ENCODE measurements around the gene INTS6.
A peak's percentile ranks its signal among the peaks of the same experiment; 100 is the strongest.

The INTS6 gene

GRCh38 chr13:51336746-51337145 lies 116.1 kb downstream of the INTS6 start:
- TF ChIP-seq CTCF (IDR thresholded peaks at IDR 0.05; ENCODE audit: extremely low read depth, insufficient read depth, missing control alignments), result no peak
- in situ Hi-C loops (cut with MboI; ENCODE audit: low pct_unique_long_range_greater_than_20kb, low sequenced_read_pairs, unreplicated experiment), result no loop called here
- no peak for DNase-seq (ENCODE audit: low spot score)

- TF ChIP-seq CTCF (IDR thresholded peaks at IDR 0.05; ENCODE audit: extremely low read depth, insufficient read depth, missing control alignments), result no peak
- in situ Hi-C loops (cut with MboI; ENCODE audit: low pct_unique_long_range_greater_than_20kb, low sequenced_read_pairs, unreplicated experiment), result no loop called here
- no peak for DNase-seq (ENCODE audit: low spot score)
Measured at GRCh38 chr13:51333826-51334225, 119.0 kb downstream of the INTS6 start.

GRCh38 chr13:51333421-51333820 lies 119.4 kb downstream of the INTS6 start:
- TF ChIP-seq CTCF (IDR thresholded peaks at IDR 0.05; ENCODE audit: extremely low read depth, insufficient read depth, missing control alignments), result no peak
- in situ Hi-C loops (cut with MboI; ENCODE audit: low pct_unique_long_range_greater_than_20kb, low sequenced_read_pairs, unreplicated experiment), result no loop called here
- no peak for DNase-seq (ENCODE audit: low spot score)

- in situ Hi-C loops (cut with MboI; ENCODE audit: low pct_unique_long_range_greater_than_20kb, low sequenced_read_pairs, unreplicated experiment), result no loop called here
- DNase-seq (ENCODE audit: low spot score), result no peak
- no peak for TF ChIP-seq CTCF (IDR thresholded peaks at IDR 0.05; ENCODE audit: extremely low read depth, insufficient read depth, missing control alignments)
Measured at GRCh38 chr13:51332566-51333361, 120.1 kb downstream of the INTS6 start.

- in situ Hi-C loops (cut with MboI; ENCODE audit: low pct_unique_long_range_greater_than_20kb, low sequenced_read_pairs, unreplicated experiment), result no loop called here
- DNase-seq (ENCODE audit: low spot score), result peak; percentile 54
- no peak for TF ChIP-seq CTCF (IDR thresholded peaks at IDR 0.05; ENCODE audit: extremely low read depth, insufficient read depth, missing control alignments)
Measured at GRCh38 chr13:51331354-51331861, 121.4 kb downstream of the INTS6 start.

- in situ Hi-C loops (cut with MboI; ENCODE audit: low pct_unique_long_range_greater_than_20kb, low sequenced_read_pairs, unreplicated experiment), result no loop called here
- DNase-seq (ENCODE audit: low spot score), result peak; percentile 44
Measured at GRCh38 chr13:51330791-51331190, 122.0 kb downstream of the INTS6 start.

More at GRCh38 chr13:51330791-51331190, 122.0 kb downstream of the INTS6 start:
- no peak for TF ChIP-seq CTCF (IDR thresholded peaks at IDR 0.05; ENCODE audit: extremely low read depth, insufficient read depth, missing control alignments)
